Epithelial cell of esophagus (primary cell): Measurements from ENCODE around the gene TDRKH.

Experiments
- DNase-seq: peaks from one replicate; pipeline ENCODE4 v3.0.0; 2010; ENCODE audit warnings: low read depth
- H3K4me3 ChIP-seq: 2 replicates; pipeline ENCODE4 v1.5.1; 2011; ENCODE audit warnings: mild to moderate bottlenecking, low read length, control low read depth
- TF ChIP-seq, protein P1 (sequence below): IDR thresholded peaks from 2 replicates; pipeline ENCODE4 v1.5.1; 2011; ENCODE audit warnings: low read depth, mild to moderate bottlenecking, low read length, control low read depth, inconsistent platforms; ENCODE audit not compliant: insufficient read depth; ENCODE audit errors: missing control alignments

The TDRKH gene

GRCh38 chr1:151763990-151764389 lies 26.3 kb downstream of the TDRKH start:
- DNase-seq: no peak
- peak overlapping the region; percentile 80 for H3K4me3 ChIP-seq
- TF ChIP-seq, protein P1, sequence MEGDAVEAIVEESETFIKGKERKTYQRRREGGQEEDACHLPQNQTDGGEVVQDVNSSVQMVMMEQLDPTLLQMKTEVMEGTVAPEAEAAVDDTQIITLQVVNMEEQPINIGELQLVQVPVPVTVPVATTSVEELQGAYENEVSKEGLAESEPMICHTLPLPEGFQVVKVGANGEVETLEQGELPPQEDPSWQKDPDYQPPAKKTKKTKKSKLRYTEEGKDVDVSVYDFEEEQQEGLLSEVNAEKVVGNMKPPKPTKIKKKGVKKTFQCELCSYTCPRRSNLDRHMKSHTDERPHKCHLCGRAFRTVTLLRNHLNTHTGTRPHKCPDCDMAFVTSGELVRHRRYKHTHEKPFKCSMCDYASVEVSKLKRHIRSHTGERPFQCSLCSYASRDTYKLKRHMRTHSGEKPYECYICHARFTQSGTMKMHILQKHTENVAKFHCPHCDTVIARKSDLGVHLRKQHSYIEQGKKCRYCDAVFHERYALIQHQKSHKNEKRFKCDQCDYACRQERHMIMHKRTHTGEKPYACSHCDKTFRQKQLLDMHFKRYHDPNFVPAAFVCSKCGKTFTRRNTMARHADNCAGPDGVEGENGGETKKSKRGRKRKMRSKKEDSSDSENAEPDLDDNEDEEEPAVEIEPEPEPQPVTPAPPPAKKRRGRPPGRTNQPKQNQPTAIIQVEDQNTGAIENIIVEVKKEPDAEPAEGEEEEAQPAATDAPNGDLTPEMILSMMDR: no peak

DNA sequence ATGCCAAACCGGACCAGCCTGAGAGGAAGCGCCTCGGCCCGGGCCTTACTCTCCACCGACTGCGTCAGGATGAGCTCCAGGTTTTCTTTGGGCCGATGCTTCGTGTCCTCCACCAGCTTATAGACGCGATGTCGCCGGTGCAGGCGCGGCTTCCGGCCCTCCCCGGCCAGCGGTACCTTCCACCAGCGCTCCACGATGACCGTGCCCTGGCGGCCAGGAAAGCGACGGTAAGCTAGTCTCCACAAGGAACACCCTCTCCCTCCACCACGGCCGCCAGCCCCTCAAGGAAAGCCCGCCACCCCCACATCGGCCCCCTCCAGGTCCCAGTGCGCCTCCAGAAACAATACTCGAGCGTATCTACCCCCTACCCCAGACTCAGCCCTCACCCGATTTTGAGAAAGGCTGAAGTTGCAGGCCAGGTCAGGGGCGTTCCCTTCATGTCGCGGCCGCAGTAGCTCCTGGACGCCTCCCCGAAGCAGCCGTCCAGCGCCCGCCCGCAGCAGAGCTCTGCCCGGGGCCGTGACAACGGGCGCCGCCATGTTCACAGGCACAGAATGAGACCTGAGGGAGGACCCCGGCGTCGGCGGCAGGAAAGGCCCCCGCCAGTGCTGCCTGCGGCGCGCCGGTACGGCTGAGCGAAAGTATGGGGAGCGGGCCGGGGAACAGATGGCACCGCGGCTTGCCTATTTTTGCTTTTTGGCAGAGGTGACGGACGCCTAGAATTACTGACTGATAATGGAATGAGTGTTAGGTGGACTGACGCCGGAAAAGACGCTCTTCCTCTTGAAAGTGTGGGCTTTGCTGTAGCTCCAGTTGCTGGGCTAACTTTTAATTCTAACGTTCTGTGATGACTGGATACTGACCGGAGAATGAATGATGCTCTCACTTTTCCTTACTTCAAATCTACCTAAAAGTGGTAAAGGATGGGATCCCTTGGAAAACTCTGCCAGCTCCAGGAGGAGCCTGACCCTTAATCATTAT lies 27.1 kb downstream of the TDRKH start, which contains the start of gene MRPL9:
TSS of gene MRPL9 (minus strand) at position 556 of the 981 bp plus-strand sequence. CDS start at position 539, 17 bp downstream.
- peak within 1 kb of the TSS; percentile 80 for H3K4me3 ChIP-seq
- TF ChIP-seq, protein P1: peak; percentile 1
- peak; percentile 76 for DNase-seq

GRCh38 chr1:151760597-151761385 lies 29.5 kb downstream of the TDRKH start:
- TF ChIP-seq, protein P1: no peak
- DNase-seq: no peak
- H3K4me3 ChIP-seq: no peak overlapping the region

GRCh38 chr1:151759241-151759640 lies 31.1 kb downstream of the TDRKH start:
- TF ChIP-seq, protein P1: no peak
- DNase-seq: peak; percentile 36
- H3K4me3 ChIP-seq: no peak overlapping the region

DNA sequence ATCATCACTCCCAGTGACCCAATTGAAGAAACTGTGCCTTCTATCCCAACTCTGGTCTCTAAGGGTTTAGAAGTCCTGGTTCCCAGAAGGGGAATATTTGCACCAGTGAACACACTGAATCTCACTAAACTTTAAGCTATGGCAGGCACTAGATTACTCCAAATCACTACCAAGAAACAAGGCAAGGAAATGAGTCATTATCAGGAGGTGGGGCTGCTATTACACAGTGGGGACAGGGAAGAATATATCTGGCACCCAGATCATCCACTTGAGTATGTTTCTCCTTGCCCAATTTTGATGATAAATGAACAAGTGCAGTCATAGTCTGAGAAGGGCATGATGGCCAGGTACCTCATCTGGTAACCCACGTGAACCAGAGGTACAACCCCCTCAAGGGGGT lies 34.0 kb downstream of the TDRKH start:
- TF ChIP-seq, protein P1: no peak
- H3K4me3 ChIP-seq: no peak overlapping the region
- peak; percentile 57 for DNase-seq

DNA sequence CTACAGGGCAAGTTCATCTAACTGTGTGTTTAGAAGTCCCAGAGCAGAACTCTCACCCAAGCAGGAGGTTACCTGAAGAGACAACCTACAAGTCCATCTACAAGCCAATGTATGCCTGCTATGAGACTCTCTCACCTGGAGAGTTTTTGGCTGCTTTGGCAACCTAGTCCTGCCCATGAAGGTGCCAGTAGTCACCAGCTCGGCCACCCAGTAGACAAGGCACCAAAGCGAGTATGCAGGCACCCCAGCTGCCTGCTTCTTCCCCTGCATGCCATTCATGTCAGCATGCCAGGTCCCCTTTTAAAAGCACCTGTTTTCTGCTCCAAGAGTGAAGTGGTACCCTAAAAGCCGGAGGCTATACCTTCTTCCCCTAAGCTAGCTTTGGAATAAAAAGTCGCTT lies 48.8 kb downstream of the TDRKH start:
- DNase-seq: no peak
- TF ChIP-seq, protein P1: no peak
- no peak overlapping the region for H3K4me3 ChIP-seq
